ENCODE data around the gene NEMP2.

NEMP2 gene

GRCh38 chr2:190493095-190493494 lies 41.4 kb downstream of the NEMP2 start:
- ATAC-seq = no peak
- TF ChIP-seq ZNF565 (CRISPR knock-in tag; conservative IDR thresholded peaks at IDR 0.05; ENCODE audit: low read depth) (no peak), ZFP3 (CRISPR knock-in tag; IDR thresholded peaks at IDR 0.05) (no peak), ZNF70 (CRISPR knock-in tag; IDR thresholded peaks at IDR 0.05) (no peak), CSRNP3 (CRISPR knock-in tag; IDR thresholded peaks at IDR 0.05) (no peak), PATZ1 (CRISPR knock-in tag; IDR thresholded peaks at IDR 0.05; ENCODE audit: borderline replicate concordance) (no peak)

GRCh38 chr2:190490502-190490901 lies 44.0 kb downstream of the NEMP2 start:
- no peak for TF ChIP-seq SNAI2 (CRISPR knock-in tag; IDR thresholded peaks at IDR 0.05)
- no peak for TF ChIP-seq PPARA (CRISPR knock-in tag; IDR thresholded peaks at IDR 0.05; ENCODE audit: borderline replicate concordance)
- no peak for TF ChIP-seq PATZ1 (CRISPR knock-in tag; IDR thresholded peaks at IDR 0.05; ENCODE audit: borderline replicate concordance)
- no peak for TF ChIP-seq CREB5 (CRISPR knock-in tag; IDR thresholded peaks at IDR 0.05; ENCODE audit: low read depth)
- TF ChIP-seq RARB (CRISPR knock-in tag; IDR thresholded peaks at IDR 0.05) = no peak
- TF ChIP-seq GLIS3 (CRISPR knock-in tag; IDR thresholded peaks at IDR 0.05) = no peak
- TF ChIP-seq ZFP3 (CRISPR knock-in tag; IDR thresholded peaks at IDR 0.05) = no peak
- no peak for TF ChIP-seq ESRRG (CRISPR knock-in tag; IDR thresholded peaks at IDR 0.05)
- TF ChIP-seq ZFP30 (CRISPR knock-in tag; IDR thresholded peaks at IDR 0.05) = no peak
- no peak for TF ChIP-seq BACH2 (CRISPR knock-in tag; IDR thresholded peaks at IDR 0.05; ENCODE audit: borderline replicate concordance)
- TF ChIP-seq ZNF8 (CRISPR knock-in tag; IDR thresholded peaks at IDR 0.05) = no peak
- no peak for TF ChIP-seq ZNF70 (CRISPR knock-in tag; IDR thresholded peaks at IDR 0.05)
- no peak for TF ChIP-seq TOX (CRISPR knock-in tag; IDR thresholded peaks at IDR 0.05; ENCODE audit: borderline replicate concordance)
- no peak for TF ChIP-seq ARNTL (CRISPR knock-in tag; IDR thresholded peaks at IDR 0.05; ENCODE audit: borderline replicate concordance, low read depth)
- ATAC-seq = no peak

- ATAC-seq = no peak
- TF ChIP-seq TCF4 (CRISPR knock-in tag; IDR thresholded peaks at IDR 0.05; ENCODE audit: borderline replicate concordance) (no peak), SNAI2 (CRISPR knock-in tag; IDR thresholded peaks at IDR 0.05) (no peak), CREB5 (CRISPR knock-in tag; IDR thresholded peaks at IDR 0.05; ENCODE audit: low read depth) (no peak), RARB (CRISPR knock-in tag; IDR thresholded peaks at IDR 0.05) (no peak), OSR1 (CRISPR knock-in tag; IDR thresholded peaks at IDR 0.05) (no peak), CSRNP3 (CRISPR knock-in tag; IDR thresholded peaks at IDR 0.05) (no peak), PATZ1 (CRISPR knock-in tag; IDR thresholded peaks at IDR 0.05; ENCODE audit: borderline replicate concordance) (no peak), BACH2 (CRISPR knock-in tag; IDR thresholded peaks at IDR 0.05; ENCODE audit: borderline replicate concordance) (no peak), TSHZ2 (CRISPR knock-in tag; IDR thresholded peaks at IDR 0.05) (no peak), ZNF70 (CRISPR knock-in tag; IDR thresholded peaks at IDR 0.05) (no peak), GLIS3 (CRISPR knock-in tag; IDR thresholded peaks at IDR 0.05) (no peak), CSDC2 (CRISPR knock-in tag; IDR thresholded peaks at IDR 0.05) (no peak), PPARA (CRISPR knock-in tag; IDR thresholded peaks at IDR 0.05; ENCODE audit: borderline replicate concordance) (no peak), ZFP3 (CRISPR knock-in tag; IDR thresholded peaks at IDR 0.05) (no peak), ESRRG (CRISPR knock-in tag; IDR thresholded peaks at IDR 0.05) (no peak), ZNF565 (CRISPR knock-in tag; conservative IDR thresholded peaks at IDR 0.05; ENCODE audit: low read depth) (no peak), ZNF8 (CRISPR knock-in tag; IDR thresholded peaks at IDR 0.05) (no peak), ISL1 (CRISPR knock-in tag; IDR thresholded peaks at IDR 0.05) (no peak), TOX (CRISPR knock-in tag; IDR thresholded peaks at IDR 0.05; ENCODE audit: borderline replicate concordance) (no peak)
Measured at GRCh38 chr2:190489475-190489874, 45.0 kb downstream of the NEMP2 start.
